Heart left ventricle (tissue), 16 donors: ENCODE data around the gene MN1. TPM values are rescaled to one million over a fixed set of nuclear protein-coding genes. Genes with fewer than 3 reads are reported as not detected.

ENCODE experiments used
- ATAC-seq, 4 donors: fragments of 200-7000 bp; cut with Tn5 transposase; one replicate each; pipeline ENCODE4 v1.9.1; 2020 to 2022; ENCODE audit warnings: moderate library complexity in 4 of 4, mild to moderate bottlenecking in 3 of 4, moderate number of reproducible peaks in 1 of 4
- DNase-seq, 5 donors: peaks; one replicate each; pipeline ENCODE4 v3.0.0-alpha.2; 2020
- H3K27ac ChIP-seq, 12 donors: fragments of 200-600 bp; sonication (generic) in 4 of 12; one replicate each; pipeline versions ENCODE4 v1.5.0 to v1.8.0; 2016 to 2022; ENCODE audit warnings: mild to moderate bottlenecking in 2 of 12
- H3K27me3 ChIP-seq, 9 donors: fragments of 200-600 bp; sonication (generic) in 2 of 9; one replicate each; pipeline versions ENCODE4 v1.5.1 to v1.8.0; 2016 to 2022; ENCODE audit warnings: mild to moderate bottlenecking in 3 of 9
- H3K36me3 ChIP-seq, 9 donors: fragments of 200-600 bp; sonication (generic) in 2 of 9; one replicate each; pipeline versions ENCODE4 v1.5.0 to v1.8.0; 2018 to 2022; ENCODE audit warnings: mild to moderate bottlenecking in 2 of 9
- H3K4me1 ChIP-seq, 12 donors: fragments of 200-600 bp; sonication (generic) in 4 of 12; one replicate each; pipeline versions ENCODE4 v1.5.0 to v1.8.0; 2016 to 2022; ENCODE audit warnings: mild to moderate bottlenecking in 3 of 12
- H3K4me3 ChIP-seq, 12 donors: fragments of 200-600 bp; sonication (generic) in 4 of 12; one replicate each; pipeline versions ENCODE4 v1.5.0 to v1.8.0; 2017 to 2022; ENCODE audit warnings: mild to moderate bottlenecking in 9 of 12, moderate library complexity in 4 of 12
- H3K9me3 ChIP-seq, 12 donors: fragments of 200-600 bp; sonication (generic) in 4 of 12; one replicate each; pipeline versions ENCODE4 v1.5.0 to v1.8.0; 2016 to 2022; ENCODE audit warnings: mild to moderate bottlenecking in 1 of 12
- POLR2A ChIP-seq, 2 donors: fragments of 450-650 bp; IDR thresholded peaks; one replicate each; pipeline ENCODE4 v1.6.1; 2017; ENCODE audit warnings: antibody characterized with exemption in 2 of 2, mild to moderate bottlenecking in 2 of 2, moderate library complexity in 2 of 2
- whole genome bisulfite sequencing, 4 donors: extraction: QIAGEN DNeasy Blood & Tissue Kit in 2 of 4; methylation state at CpG; one replicate each; pipeline versions ENCODE4 v1.1.5 to v1.1.7; 2013 to 2018; 5-methylcytosine and 5-hydroxymethylcytosine counted together
- intact Hi-C, 10 donors: fragments of 100-400 bp; cut with DNase I; formaldehyde crosslinking; loops; one replicate each; pipeline versions ENCODE4 v1.11.1 to v1.14.2; 2022
- polyA plus RNA-seq, 2 donors: library from polyadenylated mRNA; stranded (reverse); fragments of 200-250 nt; gene quantifications; one replicate each; pipeline ENCODE4 v1.2.3, GENCODE V29; 2013
- total RNA-seq, 9 donors: library from RNA; depleted of rRNA in 2 of 9; stranded (reverse); fragments of >200 nt in 2 of 9; fragmentation: NEBNext Ultra II Directional in 3 of 9; extraction: Animal tissue kit (Norgen Biotek cat#: 25700) in 3 of 9; gene quantifications; one replicate each; pipeline versions ENCODE4 v1.1.0 to v1.2.4, GENCODE V29; 2016 to 2023
- TF ChIP-seq, protein P1 (sequence below), 12 donors: fragments of 200-600 bp; sonication (generic) in 4 of 12; IDR thresholded peaks; one replicate each; pipeline versions ENCODE4 v1.5.0 to v1.8.0; 2018 to 2022; ENCODE audit warnings: antibody characterized with exemption in 12 of 12, mild to moderate bottlenecking in 5 of 12
- donor health status: ischemic (EF 13 %, LVEDD 7.1; RV severe dilation, severe dysfunction).
- donor health status: healthy with polysubstance abuse.
- donor health status: DM: no; HTN: yes; CAD: no.
- donor health status: DM: no; HTN: no; CAD: no.
- donor health status: ischemic (EF 25% LVEDD 6.9; RV normal size, moderate dysfunction).
- donor health status: ischemic (EF 25% LVEDD 5.7; RV mildly dilated, moderate dysfunction).
- donor health status: healthy.
- donor health status: DM: yes; HTN: yes; CAD: no.
- donor health status: ischemic (EF 35%, LVEDD 5.7; RV mildly dilated, moderate dysfunction).
- donor health status: nonischemic (EF 11% LVEDD 7.7; RV severe dilation, severe dysfunction).
- donor health status: DM: yes; HTN: yes; CAD: no.
- donor health status: PGD.
- donor health status: ischemic (EF 29% LVEDD 5.4; RV normal size, mild dysfunction).
- donor health status: nonischemic (EF 23%, LVEDD 6.1; RV moderate dilation, normal function).

MN1 gene
- total and polyA plus RNA-seq, 11 donors: 1.7 to 10.3 (median 4.9) TPM

DNA sequence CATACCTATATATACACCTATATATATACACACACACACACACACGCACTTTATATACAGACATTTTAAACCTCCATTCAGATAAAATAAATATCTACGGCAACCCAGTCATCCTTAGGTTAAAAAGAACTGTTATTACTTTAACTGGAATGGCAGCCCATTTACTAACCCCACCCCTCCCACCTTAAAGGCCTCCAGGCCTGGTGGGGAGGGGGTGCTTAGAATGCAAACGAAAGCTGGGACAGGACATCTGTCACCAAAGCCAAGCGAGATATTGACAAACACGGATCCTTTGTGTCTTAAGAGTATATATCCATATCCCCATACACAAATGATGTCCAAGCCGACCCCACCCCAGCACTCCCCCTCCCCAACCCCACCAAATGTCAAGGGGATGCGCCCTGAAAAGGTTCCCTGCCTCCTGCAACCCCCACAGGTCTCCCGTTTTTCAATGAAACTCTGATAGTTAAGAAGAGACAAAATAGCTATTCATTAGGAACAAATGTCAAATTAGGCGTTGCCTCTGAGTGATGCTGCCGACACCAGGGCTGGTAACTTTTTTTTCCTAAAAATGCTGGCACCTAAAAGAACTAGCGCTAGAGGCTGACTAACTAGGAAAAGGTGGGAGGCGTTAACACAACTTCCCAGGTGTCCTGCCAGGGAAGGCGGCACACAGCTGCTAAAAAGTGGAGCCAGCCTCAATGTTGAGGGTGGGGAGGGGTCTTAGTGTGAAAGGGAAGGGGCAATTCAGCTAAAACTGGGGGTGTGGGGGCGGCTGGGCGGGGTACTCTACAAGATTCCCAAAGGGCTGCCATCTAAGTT lies 5.6 kb downstream of the MN1 start:
- TF ChIP-seq POLR2A (IDR thresholded peaks at IDR 0.05): no peak
- Histone ChIP-seq H3K27me3 (peaks cover 0 to 38% (median 10%) of the 10 kb centered on the region in 9 donors), H3K36me3 (peaks cover 0 to 14% (median 0%) of the 10 kb centered on the region in 9 donors), H3K4me1 (peaks cover 0 to 58% (median 19%) of the 10 kb centered on the region in 12 donors), H3K9me3 (no peaks in the 10 kb centered on the region), H3K27ac (peak overlapping the region in 10 of 12 donors; percentile 6 to 95 (median 78)), H3K4me3 (peak overlapping the region in 10 of 12 donors; percentile 2 to 95 (median 80))
- intact Hi-C loops: loop anchor here in 2 of 10 donors (10.0 kb wide), 2 partner anchors 131 to 161 kb away; no protein-coding TSS in a partner anchor
- ATAC-seq: no peak
- WGBS, 4 donors: 53 to 62% (median 61%) methylated on average over 13 to 15 of the region's 15 CpGs
- peak in 2 of 5 donors; percentile 7 to 16 for DNase-seq

DNA sequence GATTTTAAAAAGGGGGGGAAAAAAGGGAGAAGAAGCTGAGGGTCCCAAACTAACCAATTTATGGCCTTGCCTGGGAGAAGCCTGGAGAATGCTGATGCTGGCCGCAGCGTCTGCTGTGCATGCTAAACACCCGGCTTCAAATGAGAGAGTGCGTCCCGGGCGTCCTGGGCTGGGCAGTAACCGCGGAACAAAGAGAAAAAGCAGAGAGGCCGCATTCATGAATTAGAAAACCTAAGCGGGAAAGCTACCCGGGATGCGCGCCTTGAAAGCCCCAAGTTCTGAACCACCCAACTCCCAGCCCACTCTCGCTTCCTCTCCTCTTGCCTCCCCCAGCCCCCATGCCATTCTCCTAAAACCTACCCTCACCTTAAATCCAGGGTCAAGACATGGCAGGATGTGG lies 6.5 kb downstream of the MN1 start:
- peak in 1 of 5 donors; percentile 16 for DNase-seq
- WGBS, 4 donors: 67 to 82% (median 79%) methylated on average over 14 of the region's 14 CpGs
- H3K4me3 ChIP-seq: peak overlapping the region in 9 of 12 donors; percentile 2 to 95 (median 83)

DNA sequence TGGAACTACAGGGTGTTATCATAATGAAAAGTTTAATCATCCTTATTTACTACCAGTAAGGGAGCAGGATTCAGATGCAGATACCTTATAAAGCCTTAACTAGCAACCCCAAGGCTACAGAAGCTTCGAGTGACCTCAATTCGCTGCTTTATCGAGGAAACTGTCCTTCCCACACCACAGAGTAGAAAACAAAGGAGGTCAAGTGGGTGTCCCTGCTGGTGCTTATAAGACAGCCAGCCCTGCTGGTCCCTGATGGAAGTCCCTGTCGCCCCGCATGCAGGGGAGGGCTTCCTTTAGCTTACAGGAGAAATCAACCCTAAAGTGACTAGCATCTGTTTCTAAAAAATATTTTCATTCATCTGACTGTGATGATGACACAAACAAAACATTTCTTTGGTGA lies 7.3 kb downstream of the MN1 start:
- Histone ChIP-seq H3K4me3 (peak overlapping the region in 7 of 12 donors; percentile 7 to 88 (median 76)), H3K9me3 (no peaks in the 10 kb centered on the region), H3K27me3 (peaks cover 0 to 22% (median 5%) of the 10 kb centered on the region in 9 donors), H3K36me3 (peaks cover 0 to 14% (median 0%) of the 10 kb centered on the region in 9 donors), H3K27ac (peak overlapping the region in 8 of 12 donors; percentile 1 to 85 (median 63)), H3K4me1 (peaks cover 0 to 52% (median 14%) of the 10 kb centered on the region in 12 donors)
- ATAC-seq (no peak), DNase-seq (peak in 1 of 5 donors; percentile 18)
- intact Hi-C loops: loop anchor here in 2 of 10 donors (10.0 kb wide), 2 partner anchors 129 to 159 kb away; no protein-coding TSS in a partner anchor
- TF ChIP-seq, protein P1, sequence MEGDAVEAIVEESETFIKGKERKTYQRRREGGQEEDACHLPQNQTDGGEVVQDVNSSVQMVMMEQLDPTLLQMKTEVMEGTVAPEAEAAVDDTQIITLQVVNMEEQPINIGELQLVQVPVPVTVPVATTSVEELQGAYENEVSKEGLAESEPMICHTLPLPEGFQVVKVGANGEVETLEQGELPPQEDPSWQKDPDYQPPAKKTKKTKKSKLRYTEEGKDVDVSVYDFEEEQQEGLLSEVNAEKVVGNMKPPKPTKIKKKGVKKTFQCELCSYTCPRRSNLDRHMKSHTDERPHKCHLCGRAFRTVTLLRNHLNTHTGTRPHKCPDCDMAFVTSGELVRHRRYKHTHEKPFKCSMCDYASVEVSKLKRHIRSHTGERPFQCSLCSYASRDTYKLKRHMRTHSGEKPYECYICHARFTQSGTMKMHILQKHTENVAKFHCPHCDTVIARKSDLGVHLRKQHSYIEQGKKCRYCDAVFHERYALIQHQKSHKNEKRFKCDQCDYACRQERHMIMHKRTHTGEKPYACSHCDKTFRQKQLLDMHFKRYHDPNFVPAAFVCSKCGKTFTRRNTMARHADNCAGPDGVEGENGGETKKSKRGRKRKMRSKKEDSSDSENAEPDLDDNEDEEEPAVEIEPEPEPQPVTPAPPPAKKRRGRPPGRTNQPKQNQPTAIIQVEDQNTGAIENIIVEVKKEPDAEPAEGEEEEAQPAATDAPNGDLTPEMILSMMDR (IDR thresholded peaks at IDR 0.05): no peak
- no peak for TF ChIP-seq POLR2A (IDR thresholded peaks at IDR 0.05)
- 54 to 68% (median 55%) methylated on average over 5 of the region's 5 CpGs for WGBS, 4 donors

More for the DNA sequence above, 6.5 kb downstream of the MN1 start:
- H3K4me1 ChIP-seq: peaks cover 0 to 58% (median 20%) of the 10 kb centered on the region in 12 donors
- H3K36me3 ChIP-seq: peaks cover 0 to 14% (median 0%) of the 10 kb centered on the region in 9 donors
- peaks cover 0 to 29% (median 10%) of the 10 kb centered on the region in 9 donors for H3K27me3 ChIP-seq
- TF ChIP-seq, protein P1 (IDR thresholded peaks at IDR 0.05): no peak
- no peak for TF ChIP-seq POLR2A (IDR thresholded peaks at IDR 0.05)
- intact Hi-C loops: loop anchor here in 2 of 10 donors (10.0 kb wide), 2 partner anchors 130 to 160 kb away; no protein-coding TSS in a partner anchor
- peak overlapping the region in 9 of 12 donors; percentile 6 to 91 (median 67) for H3K27ac ChIP-seq
- no peak for ATAC-seq
- H3K9me3 ChIP-seq: no peaks in the 10 kb centered on the region

DNA sequence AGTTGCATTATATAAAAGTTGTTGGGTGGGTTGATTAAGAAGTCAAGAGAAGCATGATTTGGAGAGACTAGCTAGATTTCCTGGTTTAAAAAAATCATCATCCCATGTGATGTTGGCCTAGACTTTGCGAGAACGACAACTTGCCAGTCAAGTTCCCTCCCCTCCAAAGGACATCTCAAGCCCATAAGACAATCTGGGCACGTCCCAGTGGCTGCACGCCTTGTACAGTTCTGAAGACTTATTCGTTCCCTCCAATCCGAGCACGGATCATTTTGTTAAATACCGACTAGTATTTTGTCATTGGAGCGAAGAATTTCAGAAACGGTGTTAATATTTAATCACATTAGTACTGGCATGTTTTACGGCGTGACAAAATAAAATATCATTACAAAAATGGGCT lies 8.0 kb downstream of the MN1 start:
- WGBS, 4 donors: 84 to 90% (median 86%) methylated on average over 12 of the region's 12 CpGs
- intact Hi-C loops: loop anchor here in 2 of 10 donors (10.0 kb wide), 2 partner anchors 129 to 159 kb away; no protein-coding TSS in a partner anchor
- H3K4me3 ChIP-seq: peak overlapping the region in 6 of 12 donors; percentile 7 to 88 (median 77)

More for the DNA sequence above, 8.0 kb downstream of the MN1 start:
- peaks cover 0 to 18% (median under 1%) of the 10 kb centered on the region in 9 donors for H3K27me3 ChIP-seq
- peak in 1 of 5 donors; percentile 24 for DNase-seq
- TF ChIP-seq, protein P1 (IDR thresholded peaks at IDR 0.05): no peak
- no peak for TF ChIP-seq POLR2A (IDR thresholded peaks at IDR 0.05)
- ATAC-seq: no peak
- no peaks in the 10 kb centered on the region for H3K9me3 ChIP-seq
- peaks cover 0 to 14% (median 0%) of the 10 kb centered on the region in 9 donors for H3K36me3 ChIP-seq
- peaks cover 0 to 48% (median 13%) of the 10 kb centered on the region in 12 donors for H3K4me1 ChIP-seq
- peak overlapping the region in 4 of 12 donors; percentile 1 to 72 (median 63) for H3K27ac ChIP-seq
